ENCODE results near the gene DMRT3. TPM values are rescaled to one million over a fixed set of nuclear protein-coding genes. Genes with fewer than 3 reads are reported as not detected.
A peak's percentile ranks its signal among the peaks of the same experiment; 100 is the strongest.

DMRT3 gene
- total and polyA plus RNA-seq, 10 donors: not detected

GRCh38 chr9:1018121-1018520, 41.7 kb downstream of the DMRT3 start:
- Histone ChIP-seq H3K27ac (no peak overlapping the region), H3K4me1 (no peaks in the 10 kb centered on the region), H3K4me3 (no peak overlapping the region), H3K9me3 (peaks cover 0 to 13% (median 10%) of the 10 kb centered on the region in 8 donors), H3K27me3 (replicated peaks in 1 of 7) (peaks cover 0 to 72% (median 0%) of the 10 kb centered on the region in 7 donors), H3K36me3 (no peaks in the 10 kb centered on the region)
- DNase-seq: no peak
- intact Hi-C loops (cut with DNase I; ENCODE audit: low total_unique reads): no loop called here
- TF ChIP-seq POLR2A (IDR thresholded peaks at IDR 0.05) (no peak), POLR2AphosphoS5 (IDR thresholded peaks at IDR 0.05) (no peak), CTCF (IDR thresholded peaks at IDR 0.05 in 8 of 11, conservative IDR thresholded peaks at IDR 0.05 in 3 of 11) (peak in 1 of 11 experiments; percentile 29)
- 14 to 24% (median 22%) methylated on average over 10 of the region's 10 CpGs for WGBS, 5 donors

- intact Hi-C loops (cut with DNase I; ENCODE audit: low total_unique reads): no loop called here
- Histone ChIP-seq H3K9me3 (peaks cover 0 to 19% (median 12%) of the 10 kb centered on the region in 8 donors), H3K27ac (no peak overlapping the region), H3K36me3 (no peaks in the 10 kb centered on the region), H3K4me1 (no peaks in the 10 kb centered on the region), H3K4me3 (no peak overlapping the region), H3K27me3 (replicated peaks in 1 of 7) (peaks cover 0 to 68% (median 0%) of the 10 kb centered on the region in 7 donors)
- 77 to 89% (median 79%) methylated on average over 1 of the region's 1 CpG for WGBS, 5 donors
- DNase-seq: no peak
- TF ChIP-seq CTCF (IDR thresholded peaks at IDR 0.05 in 8 of 11, conservative IDR thresholded peaks at IDR 0.05 in 3 of 11) (no peak), POLR2AphosphoS5 (IDR thresholded peaks at IDR 0.05) (no peak), POLR2A (IDR thresholded peaks at IDR 0.05) (no peak)
Measured at GRCh38 chr9:1024112-1024511, 47.7 kb downstream of the DMRT3 start.

GRCh38 chr9:1025131-1025530, 48.7 kb downstream of the DMRT3 start:
- WGBS, 5 donors: 46 to 66% (median 64%) methylated on average over 8 of the region's 8 CpGs
- intact Hi-C loops (cut with DNase I; ENCODE audit: low total_unique reads): no loop called here
- Histone ChIP-seq H3K9me3 (peaks cover 0 to 19% (median 12%) of the 10 kb centered on the region in 8 donors), H3K4me1 (no peaks in the 10 kb centered on the region), H3K27me3 (replicated peaks in 1 of 7) (peaks cover 0 to 70% (median 4%) of the 10 kb centered on the region in 7 donors), H3K36me3 (no peaks in the 10 kb centered on the region), H3K4me3 (no peak overlapping the region), H3K27ac (no peak overlapping the region)
- DNase-seq: no peak
- TF ChIP-seq CTCF (IDR thresholded peaks at IDR 0.05 in 8 of 11, conservative IDR thresholded peaks at IDR 0.05 in 3 of 11): no peak
- TF ChIP-seq POLR2A (IDR thresholded peaks at IDR 0.05): no peak
- no peak for TF ChIP-seq POLR2AphosphoS5 (IDR thresholded peaks at IDR 0.05)

- no peaks in the 10 kb centered on the region for H3K4me1 ChIP-seq
- TF ChIP-seq POLR2AphosphoS5 (IDR thresholded peaks at IDR 0.05): no peak
- TF ChIP-seq CTCF (IDR thresholded peaks at IDR 0.05 in 8 of 11, conservative IDR thresholded peaks at IDR 0.05 in 3 of 11): no peak
- no peak for TF ChIP-seq POLR2A (IDR thresholded peaks at IDR 0.05)
- no peaks in the 10 kb centered on the region for H3K36me3 ChIP-seq
- H3K27me3 ChIP-seq (replicated peaks in 1 of 7): peaks cover 0 to 66% (median 5%) of the 10 kb centered on the region in 7 donors
- H3K27ac ChIP-seq: no peak overlapping the region
- no peak for DNase-seq
- intact Hi-C loops (cut with DNase I; ENCODE audit: low total_unique reads): no loop called here
- H3K4me3 ChIP-seq: no peak overlapping the region
- peaks cover 0 to 19% (median 12%) of the 10 kb centered on the region in 8 donors for H3K9me3 ChIP-seq
Measured at GRCh38 chr9:1026219-1026618, 49.8 kb downstream of the DMRT3 start.

Data from spleen (tissue), 11 donors.